GM12892 (cell line): ENCODE measurements around the gene ST6GAL1.
"Not testable (repeated sequence)": the region's sequence is repeated elsewhere in the genome, so short reads cannot be mapped to it uniquely, and the experiment has no call there.

Experiments used
- DNase-seq: peaks from one replicate; pipeline ENCODE4 v3.0.0; 2011; ENCODE audit not compliant: insufficient read length
- FAIRE-seq: peaks from 2 replicates; lab custom pipeline; 2011; peaks lifted over from hg19 to GRCh38; lab: Jason Lieb, UNC
- POLR2A ChIP-seq: IDR thresholded peaks from 2 replicates; pipeline ENCODE4 v1.6.1; 2011; ENCODE audit warnings: low read depth, low read length, control low read depth
- POLR2AphosphoS5 ChIP-seq: IDR thresholded peaks from 2 replicates; pipeline ENCODE4 v1.6.1; 2011; ENCODE audit warnings: low read depth, low read length, control low read depth
- TAF1 ChIP-seq: IDR thresholded peaks from 2 replicates; pipeline ENCODE4 v1.6.1; 2011; ENCODE audit warnings: low read depth, mild to moderate bottlenecking, control low read depth, low read length, borderline replicate concordance

ST6GAL1 gene

GRCh38 chr3:187046033-187046432 lies 115.7 kb downstream of the ST6GAL1 start:
- no peak; the same call in 1 of the 2 replicates for TF ChIP-seq POLR2AphosphoS5
- TF ChIP-seq POLR2A = 0 out of 2 replicates have a peak, but pooled peaks have one; percentile 44
- no peak for TF ChIP-seq TAF1
- FAIRE-seq (no peak), DNase-seq (no peak)

GRCh38 chr3:187049462-187050101 lies 119.3 kb downstream of the ST6GAL1 start:
- no peak for DNase-seq
- no peak for TF ChIP-seq TAF1
- TF ChIP-seq POLR2A = no peak
- no peak; the same call in 1 of the 2 replicates for TF ChIP-seq POLR2AphosphoS5
- no peak for FAIRE-seq

- DNase-seq = no peak
- no peak for FAIRE-seq
- TF ChIP-seq POLR2A = no peak
Measured at GRCh38 chr3:187051066-187051465, 120.7 kb downstream of the ST6GAL1 start.

GRCh38 chr3:187051724-187052366 lies 121.5 kb downstream of the ST6GAL1 start:
- FAIRE-seq (no peak), DNase-seq (no peak)
- TF ChIP-seq POLR2AphosphoS5 (no peak), POLR2A (no peak), TAF1 (no peak)

GRCh38 chr3:187052427-187052826 lies 122.1 kb downstream of the ST6GAL1 start:
- not testable (repeated sequence) for DNase-seq, FAIRE-seq

- not testable (repeated sequence) for DNase-seq, FAIRE-seq
Measured at GRCh38 chr3:187054433-187054832, 124.1 kb downstream of the ST6GAL1 start.

GRCh38 chr3:187057803-187058202 lies 127.5 kb downstream of the ST6GAL1 start:
- not testable (repeated sequence) for DNase-seq, FAIRE-seq

- no peak for TF ChIP-seq TAF1
- TF ChIP-seq POLR2A = no peak
- TF ChIP-seq POLR2AphosphoS5 = no peak
- FAIRE-seq = no peak
- no peak for DNase-seq
Measured at GRCh38 chr3:187061748-187062147, 131.4 kb downstream of the ST6GAL1 start.

GRCh38 chr3:187062526-187063177 lies 132.3 kb downstream of the ST6GAL1 start:
- DNase-seq = no peak
- no peak for FAIRE-seq
- TF ChIP-seq POLR2A (0 out of 2 replicates have a peak, but pooled peaks have one; percentile 4), POLR2AphosphoS5 (no peak)

- DNase-seq (no peak), FAIRE-seq (peak; percentile 42)
- TF ChIP-seq POLR2A (no peak), TAF1 (no peak), POLR2AphosphoS5 (0 out of 2 replicates have a peak, but pooled peaks have one; percentile 32)
Measured at GRCh38 chr3:187063286-187064121, 133.2 kb downstream of the ST6GAL1 start.

GRCh38 chr3:187064210-187065115 lies 134.1 kb downstream of the ST6GAL1 start:
- DNase-seq (no peak), FAIRE-seq (peak; percentile 76)
- TF ChIP-seq POLR2A (peak; percentile 60; the same call in 1 of the 2 replicates), POLR2AphosphoS5 (peak; percentile 62; the same call in 1 of the 2 replicates), TAF1 (no peak)
